ENCODE data around the gene TEKT1. TPM values are rescaled to one million over a fixed set of nuclear protein-coding genes. Genes with fewer than 3 reads are reported as not detected.
"Not testable (repeated sequence)": the region's sequence is repeated elsewhere in the genome, so short reads cannot be mapped to it uniquely, and the experiment has no call there.

The TEKT1 gene
- total RNA-seq, 1 donor from 2014 or later: not detected

- H3K27me3 ChIP-seq (ENCODE audit: control insufficient read depth, insufficient read depth, low read length): peaks cover 6% of the 10 kb centered on the region
- no peak overlapping the region for H3K4me3 ChIP-seq (ENCODE audit: low read depth, low read length)
- FAIRE-seq: no peak
- no peaks in the 10 kb centered on the region for H3K36me3 ChIP-seq (ENCODE audit: control insufficient read depth, insufficient read depth, low read length)
- TF ChIP-seq CTCF (IDR thresholded peaks at IDR 0.05; ENCODE audit: insufficient read depth, low read length, severe bottlenecking): no peak
- DNase-seq (ENCODE audit: low read depth): no peak
Observed at GRCh38 chr17:6780886-6781285, 50.6 kb downstream of the TEKT1 start.

DNA sequence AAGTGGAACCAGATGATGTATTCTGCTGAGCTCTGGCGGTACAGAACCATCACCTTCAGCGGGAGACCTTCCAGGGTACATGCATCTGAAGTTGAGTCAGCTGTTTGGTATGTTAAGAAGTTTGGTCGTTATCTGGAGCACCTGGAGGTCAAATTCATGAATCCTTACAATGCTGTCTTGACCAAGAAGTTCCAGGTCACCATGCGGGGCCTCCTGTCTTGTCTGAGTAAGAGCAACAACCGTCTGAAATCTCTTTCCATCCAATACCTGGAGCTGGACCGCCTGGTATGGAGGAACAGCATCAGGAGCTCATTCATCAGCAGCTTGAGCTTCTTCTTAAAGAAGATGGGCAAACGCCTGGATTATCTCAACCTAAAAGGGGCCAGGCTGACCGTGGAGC is 51.5 kb downstream of the TEKT1 start:
- peak; percentile 77 for FAIRE-seq
- peaks cover 10% of the 10 kb centered on the region for H3K27me3 ChIP-seq (ENCODE audit: control insufficient read depth, insufficient read depth, low read length)
- no peak for DNase-seq (ENCODE audit: low read depth)

GRCh38 chr17:6779411-6779810 is 52.1 kb downstream of the TEKT1 start:
- FAIRE-seq (no peak), DNase-seq (ENCODE audit: low read depth) (peak; percentile 57)
- no peaks in the 10 kb centered on the region for H3K36me3 ChIP-seq (ENCODE audit: control insufficient read depth, insufficient read depth, low read length)
- H3K4me3 ChIP-seq (ENCODE audit: low read depth, low read length): no peak overlapping the region
- peaks cover 10% of the 10 kb centered on the region for H3K27me3 ChIP-seq (ENCODE audit: control insufficient read depth, insufficient read depth, low read length)
- TF ChIP-seq CTCF (IDR thresholded peaks at IDR 0.05; ENCODE audit: insufficient read depth, low read length, severe bottlenecking): no peak

More for the DNA sequence above, 51.5 kb downstream of the TEKT1 start:
- TF ChIP-seq CTCF (IDR thresholded peaks at IDR 0.05; ENCODE audit: insufficient read depth, low read length, severe bottlenecking): no peak
- no peak overlapping the region for H3K4me3 ChIP-seq (ENCODE audit: low read depth, low read length)
- H3K36me3 ChIP-seq (ENCODE audit: control insufficient read depth, insufficient read depth, low read length): no peaks in the 10 kb centered on the region

GRCh38 chr17:6775871-6776405 is 55.6 kb downstream of the TEKT1 start, which contains the start of gene FBXO39:
FBXO39 (plus strand) TSS chr17:6776215; CDS start chr17:6779869, 3,654 bp downstream.
- TF ChIP-seq CTCF (IDR thresholded peaks at IDR 0.05; ENCODE audit: insufficient read depth, low read length, severe bottlenecking): no peak
- FAIRE-seq (no peak), DNase-seq (ENCODE audit: low read depth) (no peak)
- peaks cover 10% of the 10 kb centered on the region for H3K27me3 ChIP-seq (ENCODE audit: control insufficient read depth, insufficient read depth, low read length)
- no peaks in the 10 kb centered on the region for H3K36me3 ChIP-seq (ENCODE audit: control insufficient read depth, insufficient read depth, low read length)
- H3K4me3 ChIP-seq (ENCODE audit: low read depth, low read length): no peak within 1 kb of the TSS

GRCh38 chr17:6774906-6775305 is 56.6 kb downstream of the TEKT1 start:
- not testable (repeated sequence) for DNase-seq (ENCODE audit: low read depth); H3K36me3 ChIP-seq (ENCODE audit: control insufficient read depth, insufficient read depth, low read length); H3K4me3 ChIP-seq (ENCODE audit: low read depth, low read length); FAIRE-seq
- H3K27me3 ChIP-seq (ENCODE audit: control insufficient read depth, insufficient read depth, low read length): peaks cover 10% of the 10 kb centered on the region

GRCh38 chr17:6772016-6772415 is 59.5 kb downstream of the TEKT1 start:
- no peak for TF ChIP-seq CTCF (IDR thresholded peaks at IDR 0.05; ENCODE audit: insufficient read depth, low read length, severe bottlenecking)
- FAIRE-seq (no peak), DNase-seq (ENCODE audit: low read depth) (no peak)
- no peaks in the 10 kb centered on the region for H3K36me3 ChIP-seq (ENCODE audit: control insufficient read depth, insufficient read depth, low read length)
- H3K27me3 ChIP-seq (ENCODE audit: control insufficient read depth, insufficient read depth, low read length): peaks cover 9% of the 10 kb centered on the region
- no peak overlapping the region for H3K4me3 ChIP-seq (ENCODE audit: low read depth, low read length)

Data from bronchial epithelial cell (primary cell).